Muscle of back (tissue), 13 donors: ENCODE measurements around the gene HSD11B1. TPM values are rescaled to one million over a fixed set of nuclear protein-coding genes. Genes with fewer than 3 reads are reported as not detected.

ENCODE experiments used
- DNase-seq, 3 donors: peaks; one replicate each; pipeline versions ENCODE4 v3.0.0 to v3.0.0-alpha.2; 2013
- long read RNA-seq, 9 donors: transcript quantifications; one replicate each; lab custom pipeline, GENCODE V29; 2026
- polyA plus RNA-seq, 10 donors: library from polyadenylated mRNA; unstranded; fragments of 120-200 nt; gene quantifications; one replicate each; pipeline ENCODE4 v1.2.1, GENCODE V29; 2013; ENCODE audit not compliant: insufficient read length in 10 of 10

HSD11B1 gene
- polyA plus RNA-seq: under 1 TPM in 9 of 10 donors, not detected in 1; 0.15 to 0.62 (median 0.29) TPM
- long read RNA-seq, donor 1: 0 reads
- long read RNA-seq, donor 2: 0 reads
- long read RNA-seq, donor 3: 0 reads
- long read RNA-seq, donor 4: 0 reads
- long read RNA-seq, donor 5: 0 reads
- long read RNA-seq, donor 6: 0 reads
- long read RNA-seq, donor 7: 0 reads
- long read RNA-seq, donor 8: 0 reads
- long read RNA-seq, donor 9: 0 reads

DNA sequence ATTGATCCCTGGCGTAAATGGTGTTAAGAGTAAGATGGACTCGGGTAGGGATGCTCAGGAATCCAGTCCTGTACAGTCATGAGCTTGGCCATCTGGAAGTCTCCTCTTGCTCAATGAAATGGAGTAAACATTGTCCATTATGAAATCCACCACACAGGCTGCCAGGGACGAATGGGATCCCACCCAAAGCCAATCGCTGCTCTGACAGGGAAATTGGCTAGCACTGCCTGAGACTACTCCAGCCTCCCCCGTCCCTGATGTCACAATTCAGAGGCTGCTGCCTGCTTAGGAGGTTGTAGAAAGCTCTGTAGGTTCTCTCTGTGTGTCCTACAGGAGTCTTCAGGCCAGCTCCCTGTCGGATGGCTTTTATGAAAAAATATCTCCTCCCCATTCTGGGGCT is at the start of gene HSD11B1:
Gene HSD11B1 (plus strand): TSS at position 263 of the 400 bp plus-strand sequence. CDS start 97 bp downstream, at position 360.
- DNase-seq: peak in 2 of 3 donors; percentile 22 to 23

- no peak for DNase-seq
Observed at GRCh38 chr1:209655411-209656231, 49.0 kb upstream of the HSD11B1 start.

DNA sequence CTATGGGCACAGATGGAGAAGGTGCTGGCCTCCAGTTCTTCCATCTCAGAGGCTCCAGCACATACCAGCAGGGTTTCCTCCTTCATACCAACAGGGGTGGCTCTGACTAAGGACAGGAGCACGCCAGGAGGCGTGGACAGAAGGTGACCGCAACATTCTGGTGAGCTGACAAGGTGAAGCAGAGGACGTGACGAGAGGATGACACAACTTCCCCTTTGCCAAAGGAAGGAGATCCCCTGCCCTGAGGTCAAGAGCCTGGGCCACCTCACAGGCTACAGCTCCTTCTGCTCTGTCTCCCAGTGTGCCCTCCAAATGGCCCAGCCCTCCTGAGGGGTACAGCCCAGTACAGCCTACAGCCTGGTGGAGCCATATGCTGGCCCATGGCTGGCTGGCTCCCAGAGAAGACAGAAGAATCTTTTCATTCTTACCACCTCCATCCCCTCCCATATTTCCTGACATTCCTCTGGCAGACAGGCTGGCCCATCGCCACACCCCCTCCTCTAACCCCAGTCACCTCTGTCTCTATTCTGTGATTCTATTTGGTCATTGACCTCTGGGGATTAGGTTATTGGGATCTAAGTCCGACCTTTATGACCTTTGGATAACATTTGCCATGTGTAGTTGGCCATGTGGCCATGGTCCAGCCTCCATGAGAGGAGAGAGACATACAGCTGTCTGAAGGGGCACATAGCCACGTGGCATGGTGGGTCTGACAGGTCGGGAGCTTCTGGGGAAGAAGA is 47.3 kb upstream of the HSD11B1 start:
- DNase-seq: no peak

GRCh38 chr1:209657918-209658317 is 46.7 kb upstream of the HSD11B1 start:
- no peak for DNase-seq

GRCh38 chr1:209659909-209660308 is 44.7 kb upstream of the HSD11B1 start:
- DNase-seq: peak in 1 of 3 donors; percentile 23

DNA sequence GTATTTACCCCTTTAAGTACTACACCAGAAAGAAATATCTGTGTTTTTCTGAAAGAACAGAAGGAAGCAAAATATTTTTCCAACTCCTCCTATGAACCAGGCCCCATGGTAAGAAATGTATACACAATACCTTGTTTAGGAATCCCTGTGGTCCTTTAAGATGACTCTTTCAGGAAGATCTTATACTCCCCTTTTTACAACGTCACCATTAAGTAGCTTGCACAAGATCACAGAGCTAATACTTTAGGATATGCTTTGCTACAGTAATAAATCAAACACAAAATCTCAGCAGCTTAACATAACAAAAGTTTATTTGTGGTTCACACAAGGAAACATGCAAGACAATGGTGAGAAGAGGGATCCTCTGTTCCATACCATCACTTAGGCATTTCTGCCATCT is 43.6 kb upstream of the HSD11B1 start:
- no peak for DNase-seq

DNA sequence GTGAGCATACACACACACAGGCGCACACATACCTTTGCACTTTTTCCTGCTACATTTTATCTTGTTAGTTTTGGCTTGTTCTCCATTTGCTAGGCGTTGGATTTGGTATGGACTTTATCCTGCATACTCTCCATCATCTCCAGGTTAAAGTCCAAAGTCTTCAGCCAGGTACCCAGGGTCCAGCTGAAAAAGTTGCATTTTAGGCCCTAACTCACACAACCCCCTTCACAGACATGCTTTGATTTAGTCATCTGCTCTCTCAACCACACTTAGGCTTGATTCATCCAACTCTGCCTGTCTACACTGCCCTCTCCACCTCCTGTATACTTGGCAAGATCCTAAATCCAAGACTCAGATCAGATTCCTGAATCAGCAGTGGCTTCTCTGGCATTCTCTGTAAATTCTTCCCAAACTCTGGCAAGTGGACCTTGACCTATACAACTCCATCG is 41.7 kb upstream of the HSD11B1 start:
- no peak for DNase-seq

DNA sequence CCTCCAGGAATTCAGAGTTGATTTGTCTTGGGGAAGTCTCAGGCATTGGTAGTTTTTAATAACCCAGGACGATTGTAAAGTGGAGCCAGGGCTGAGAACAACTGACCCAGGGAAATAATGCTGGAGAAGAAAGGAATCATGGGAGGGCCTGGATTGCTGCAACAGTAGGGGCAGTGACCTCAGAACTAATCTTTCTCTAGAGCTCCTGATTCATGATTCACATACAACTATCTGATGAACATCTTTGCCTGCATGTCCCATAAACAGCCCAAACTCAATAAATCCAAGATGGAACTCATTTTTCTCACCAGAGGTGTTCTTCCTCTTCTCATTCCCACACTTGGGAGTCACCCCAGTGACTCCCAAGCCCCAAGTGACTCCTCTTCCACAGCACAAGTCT is 37.5 kb upstream of the HSD11B1 start:
- no peak for DNase-seq

DNA sequence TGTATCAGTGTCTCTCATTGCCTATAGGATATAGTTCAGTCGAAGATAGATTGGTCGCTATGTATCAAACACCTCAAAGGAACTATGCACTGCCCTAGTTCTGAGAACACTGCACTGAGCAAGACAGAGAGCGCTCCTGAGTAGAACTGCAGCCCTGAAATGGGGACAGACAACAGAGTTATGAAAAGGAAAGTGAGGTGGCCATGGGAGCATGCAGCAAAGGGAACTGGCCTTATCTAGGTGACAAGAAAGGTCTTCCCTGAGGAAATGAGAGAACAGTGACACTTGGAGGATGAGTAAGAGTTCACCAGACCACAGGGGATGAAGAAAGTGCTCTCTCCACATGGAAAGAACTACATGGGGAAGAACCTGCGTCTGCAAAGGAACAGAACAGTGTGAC is 36.9 kb upstream of the HSD11B1 start:
- no peak for DNase-seq

- DNase-seq: no peak
Observed at GRCh38 chr1:209670441-209671082, 34.1 kb upstream of the HSD11B1 start.

DNA sequence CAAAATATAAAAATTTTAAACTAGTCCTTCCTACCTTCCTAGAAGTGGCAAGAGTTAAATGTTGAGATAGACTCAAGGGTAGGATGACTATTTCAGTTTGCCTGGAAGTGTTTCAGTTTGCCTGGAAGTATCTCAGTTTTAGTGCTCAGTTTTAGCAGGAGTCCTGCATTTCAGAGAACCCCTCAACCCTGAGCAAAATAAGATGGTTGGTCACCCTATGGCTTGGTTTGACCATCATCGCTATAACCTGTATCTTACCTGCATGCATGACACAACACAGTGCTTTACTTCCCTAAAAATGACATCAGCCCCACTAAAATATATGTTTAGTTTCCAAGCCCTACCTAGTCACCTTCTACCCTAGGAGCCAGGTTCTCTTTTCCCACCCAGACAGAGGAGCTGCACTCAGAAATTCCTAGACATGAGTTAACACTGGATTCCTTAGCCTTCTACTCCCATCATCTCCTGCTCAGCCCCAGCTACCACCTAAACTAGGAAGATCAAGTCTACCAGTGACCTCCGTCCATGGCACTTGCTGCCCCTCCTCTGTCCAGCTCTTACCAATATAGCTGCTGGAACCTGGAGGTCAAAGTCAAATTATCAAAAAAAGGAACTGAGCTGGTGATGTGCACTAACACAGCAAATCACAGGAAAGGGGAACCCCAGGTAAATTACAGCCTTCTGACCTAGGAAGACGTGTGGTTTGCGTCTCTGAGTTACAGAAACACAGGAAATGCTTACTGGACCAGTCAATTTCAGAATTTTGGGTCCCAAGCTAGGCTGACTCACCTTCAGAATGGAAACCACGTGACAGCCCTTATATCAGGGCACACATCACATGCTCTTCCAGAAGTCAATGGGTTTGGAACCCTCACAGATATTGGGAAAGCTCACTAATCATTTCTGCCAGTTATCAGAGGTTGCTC is 31.7 kb upstream of the HSD11B1 start:
- no peak for DNase-seq

- DNase-seq: no peak
Observed at GRCh38 chr1:209673631-209674417, 30.8 kb upstream of the HSD11B1 start.

- DNase-seq: peak; percentile 53 to 82 (median 72)
Observed at GRCh38 chr1:209674957-209675564, 29.6 kb upstream of the HSD11B1 start, which contains the start of gene G0S2. Gene G0S2, plus strand, starts transcription at chr1:209675412. Its CDS starts 273 bp downstream, at chr1:209675685.

GRCh38 chr1:209675565-209676154 is 29.0 kb upstream of the HSD11B1 start:
- DNase-seq: peak in 1 of 3 donors; percentile 80

GRCh38 chr1:209678981-209679539 is 25.6 kb upstream of the HSD11B1 start:
- DNase-seq: no peak

GRCh38 chr1:209685821-209686220 is 18.8 kb upstream of the HSD11B1 start:
- no peak for DNase-seq

GRCh38 chr1:209686322-209686721 is 18.3 kb upstream of the HSD11B1 start:
- DNase-seq: no peak

DNA sequence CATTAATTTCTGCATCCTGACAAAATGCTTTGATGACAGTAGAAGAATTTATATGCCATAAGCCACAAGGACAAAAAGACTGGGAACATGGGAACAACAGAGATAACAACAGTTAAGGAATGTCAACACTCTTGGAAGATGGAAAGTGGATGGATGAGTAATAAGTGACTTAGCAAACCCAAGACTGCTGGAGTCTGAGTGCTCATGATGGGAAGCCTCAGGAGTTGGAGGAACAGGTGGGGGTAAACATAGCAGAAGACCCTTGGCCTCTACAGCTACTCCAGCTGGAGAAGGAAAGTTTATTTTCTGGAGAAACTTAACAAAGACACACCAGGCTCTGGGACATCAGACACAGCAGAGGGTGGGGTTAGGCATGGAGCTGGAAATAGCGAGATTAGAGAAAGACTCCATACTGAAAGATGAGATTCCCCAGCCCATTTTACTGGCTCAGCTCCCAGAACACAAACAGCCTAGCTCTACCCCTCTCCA is 15.9 kb upstream of the HSD11B1 start:
- DNase-seq: peak in 1 of 3 donors; percentile 43
